Testis (tissue), 3 donors: Measurements from ENCODE around the gene VIM. TPM values are rescaled to one million over a fixed set of nuclear protein-coding genes. Genes with fewer than 3 reads are reported as not detected.

Experiments
- DNase-seq: peaks from one replicate; pipeline ENCODE4 v3.0.0-alpha.2; 2019
- H3K27ac ChIP-seq, 2 donors: fragments of 200-600 bp; sonication (generic); one replicate each; pipeline ENCODE4 v1.5.1; 2019
- H3K27me3 ChIP-seq: fragments of 200-600 bp; sonication (generic); one replicate; pipeline ENCODE4 v1.5.1; 2019
- H3K36me3 ChIP-seq: fragments of 200-600 bp; sonication (generic); one replicate; pipeline ENCODE4 v1.5.1; 2017; ENCODE audit warnings: low read depth; ENCODE audit errors: missing control alignments
- H3K4me1 ChIP-seq: fragments of 200-600 bp; sonication (generic); one replicate; pipeline ENCODE4 v1.5.1; 2019
- H3K4me3 ChIP-seq, 2 donors: fragments of 200-600 bp; sonication (generic); one replicate each; pipeline ENCODE4 v1.5.1; 2017 to 2019
- H3K9me3 ChIP-seq: fragments of 200-600 bp; sonication (generic); one replicate; pipeline ENCODE4 v1.5.1; 2017
- POLR2A ChIP-seq: fragments of 450-650 bp; IDR thresholded peaks from one replicate; pipeline ENCODE4 v1.6.1; 2017; ENCODE audit warnings: antibody characterized with exemption, mild to moderate bottlenecking, moderate library complexity
- WGBS, 2 donors: methylation state at CpG; one replicate each; pipeline ENCODE4 v1.1.5; 2018; 5-methylcytosine and 5-hydroxymethylcytosine counted together
- intact Hi-C: fragments of 100-400 bp; cut with DNase I; formaldehyde crosslinking; loops from one replicate; pipeline ENCODE4 v1.15.1; 2023; ENCODE audit warnings: low total_unique reads
- polyA plus RNA-seq: library from polyadenylated mRNA; stranded (reverse); fragments of 350-450 nt; fragmentation: Illumina TruSeq; extraction: RNeasy Lipid Tissue Mini Kit (QIAGEN cat#74804); gene quantifications from one replicate; pipeline ENCODE4 v1.2.3, GENCODE V29; 2014; ENCODE audit warnings: low read depth, low replicate concordance; ENCODE audit not compliant: insufficient read depth
- total RNA-seq, 2 donors: library from RNA; depleted of rRNA; stranded (reverse); fragments of >200 nt; gene quantifications; one replicate each; pipeline ENCODE4 v1.2.3, GENCODE V29; 2016
- TF ChIP-seq, protein P1 (sequence below), 3 experiments: fragments of 450-650 bp in 2 of 3; fragments of 200-600 bp in 1 of 3; sonication (generic) in 1 of 3; IDR thresholded peaks; one replicate each; pipeline ENCODE4 v1.5.1; 2016 to 2019; ENCODE audit warnings: antibody characterized with exemption in 3 of 3, mild to moderate bottlenecking in 2 of 3, moderate library complexity in 1 of 3

Gene VIM
- total and polyA plus RNA-seq, 3 donors from 2014 or later: 758 to 1,483 (median 938) TPM

DNA sequence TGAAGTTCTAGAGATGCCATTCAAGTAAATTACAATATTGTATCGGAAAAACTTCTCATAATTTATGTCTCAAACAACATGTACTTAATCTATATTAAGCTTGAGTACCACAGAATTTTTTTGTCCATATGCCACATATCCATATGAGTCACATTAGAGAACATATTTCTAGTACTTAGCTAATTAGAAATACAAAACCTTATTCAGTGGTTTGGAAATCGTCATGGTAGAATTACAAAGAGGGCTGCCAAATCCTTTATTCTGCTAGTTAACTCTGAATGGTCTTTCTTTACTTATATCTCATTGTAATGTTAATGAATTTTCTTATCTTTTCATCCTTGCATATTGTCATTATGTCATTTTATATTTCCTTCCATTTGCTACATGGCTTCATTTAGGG lies 9.0 kb upstream of the VIM start:
- Histone ChIP-seq H3K27ac (no peak overlapping the region), H3K27me3 (no peaks in the 10 kb centered on the region), H3K4me3 (no peak overlapping the region), H3K4me1 (peaks cover 3% of the 10 kb centered on the region), H3K36me3 (no peaks in the 10 kb centered on the region), H3K9me3 (no peaks in the 10 kb centered on the region)
- no peak for TF ChIP-seq POLR2A
- TF ChIP-seq, protein P1, sequence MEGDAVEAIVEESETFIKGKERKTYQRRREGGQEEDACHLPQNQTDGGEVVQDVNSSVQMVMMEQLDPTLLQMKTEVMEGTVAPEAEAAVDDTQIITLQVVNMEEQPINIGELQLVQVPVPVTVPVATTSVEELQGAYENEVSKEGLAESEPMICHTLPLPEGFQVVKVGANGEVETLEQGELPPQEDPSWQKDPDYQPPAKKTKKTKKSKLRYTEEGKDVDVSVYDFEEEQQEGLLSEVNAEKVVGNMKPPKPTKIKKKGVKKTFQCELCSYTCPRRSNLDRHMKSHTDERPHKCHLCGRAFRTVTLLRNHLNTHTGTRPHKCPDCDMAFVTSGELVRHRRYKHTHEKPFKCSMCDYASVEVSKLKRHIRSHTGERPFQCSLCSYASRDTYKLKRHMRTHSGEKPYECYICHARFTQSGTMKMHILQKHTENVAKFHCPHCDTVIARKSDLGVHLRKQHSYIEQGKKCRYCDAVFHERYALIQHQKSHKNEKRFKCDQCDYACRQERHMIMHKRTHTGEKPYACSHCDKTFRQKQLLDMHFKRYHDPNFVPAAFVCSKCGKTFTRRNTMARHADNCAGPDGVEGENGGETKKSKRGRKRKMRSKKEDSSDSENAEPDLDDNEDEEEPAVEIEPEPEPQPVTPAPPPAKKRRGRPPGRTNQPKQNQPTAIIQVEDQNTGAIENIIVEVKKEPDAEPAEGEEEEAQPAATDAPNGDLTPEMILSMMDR (IDR thresholded peaks at IDR 0.05): no peak
- DNase-seq: no peak
- 90 to 91% methylated on average over 2 of the region's 2 CpGs for WGBS, 2 donors
- intact Hi-C loops: no loop called here

DNA sequence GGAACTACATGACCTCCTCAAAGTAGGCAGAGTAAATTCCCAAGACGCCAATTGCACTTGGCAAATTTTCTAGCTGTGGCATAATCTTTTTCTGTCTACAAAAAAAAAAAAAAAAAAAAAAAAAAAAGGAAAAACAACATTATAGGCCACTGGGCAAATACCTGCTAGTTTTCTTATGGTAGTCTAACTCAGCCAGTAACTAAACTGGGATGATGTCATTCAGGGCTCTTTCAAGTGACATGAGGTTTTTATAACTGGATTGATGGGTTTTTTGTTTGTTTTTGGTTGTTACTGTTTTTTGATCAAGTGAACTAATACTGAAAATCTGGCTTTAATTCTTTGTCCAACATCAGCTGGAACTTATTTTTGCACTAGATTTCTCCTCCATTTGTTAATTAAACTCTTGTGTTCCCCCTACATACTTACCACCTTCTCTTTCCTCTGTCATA lies 7.4 kb upstream of the VIM start:
- WGBS, 2 donors: 55 to 66% methylated on average over 1 of the region's 1 CpG
- intact Hi-C loops: no loop called here

GRCh38 chr10:17222329-17222728 lies 5.7 kb upstream of the VIM start:
- 66 to 77% methylated on average over 4 of the region's 4 CpGs for WGBS, 2 donors
- TF ChIP-seq POLR2A: no peak
- TF ChIP-seq, protein P1 (IDR thresholded peaks at IDR 0.05): no peak
- Histone ChIP-seq H3K27me3 (no peaks in the 10 kb centered on the region), H3K9me3 (no peaks in the 10 kb centered on the region), H3K36me3 (no peaks in the 10 kb centered on the region), H3K4me3 (no peak overlapping the region), H3K27ac (no peak overlapping the region), H3K4me1 (peaks cover 4% of the 10 kb centered on the region)
- intact Hi-C loops: no loop called here
- DNase-seq: no peak

More for the DNA sequence above, 7.4 kb upstream of the VIM start:
- no peaks in the 10 kb centered on the region for H3K9me3 ChIP-seq
- H3K4me3 ChIP-seq: no peak overlapping the region
- TF ChIP-seq, protein P1 (IDR thresholded peaks at IDR 0.05): no peak
- no peak for TF ChIP-seq POLR2A
- H3K36me3 ChIP-seq: no peaks in the 10 kb centered on the region
- no peaks in the 10 kb centered on the region for H3K27me3 ChIP-seq
- no peak overlapping the region for H3K27ac ChIP-seq
- DNase-seq: no peak
- H3K4me1 ChIP-seq: peaks cover 3% of the 10 kb centered on the region

DNA sequence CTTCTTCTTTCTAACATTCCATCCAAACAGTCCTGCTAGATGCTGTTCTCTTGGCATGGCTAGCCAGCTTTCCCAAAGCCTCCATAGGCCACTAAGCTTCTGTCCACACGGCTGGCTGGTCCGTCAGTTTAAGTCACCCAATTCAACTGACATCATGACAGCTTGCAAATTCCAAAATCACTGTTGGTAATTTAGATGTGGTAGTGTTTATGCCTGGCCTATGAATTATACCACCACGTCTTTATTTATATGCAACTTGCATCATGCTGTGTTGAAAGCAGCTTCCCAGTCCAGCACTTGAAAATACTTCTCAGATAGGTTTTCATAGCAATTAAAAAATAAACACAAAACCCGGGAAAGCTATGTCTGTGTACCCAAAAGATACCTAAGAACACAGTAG lies 2.2 kb upstream of the VIM start:
- H3K27ac ChIP-seq: no peak overlapping the region
- no peak overlapping the region for H3K4me3 ChIP-seq
- TF ChIP-seq, protein P1 (IDR thresholded peaks at IDR 0.05): no peak
- intact Hi-C loops: no loop called here
- no peaks in the 10 kb centered on the region for H3K36me3 ChIP-seq
- 84 to 94% methylated on average over 4 of the region's 4 CpGs for WGBS, 2 donors
- DNase-seq: no peak
- no peaks in the 10 kb centered on the region for H3K9me3 ChIP-seq
- H3K4me1 ChIP-seq: peaks cover 9% of the 10 kb centered on the region
- H3K27me3 ChIP-seq: no peaks in the 10 kb centered on the region

- TF ChIP-seq, protein P1 (IDR thresholded peaks at IDR 0.05): no peak
- TF ChIP-seq POLR2A: no peak
- no peaks in the 10 kb centered on the region for H3K27me3 ChIP-seq
- intact Hi-C loops: no loop called here
- H3K4me1 ChIP-seq: peaks cover 12% of the 10 kb centered on the region
- H3K36me3 ChIP-seq: no peaks in the 10 kb centered on the region
- H3K4me3 ChIP-seq: peak overlapping the region in 1 of 2 donors; percentile 95
- peak overlapping the region; percentile 98 to 100 for H3K27ac ChIP-seq
- WGBS, 2 donors: 67 to 70% methylated on average over 8 of the region's 8 CpGs
- DNase-seq: no peak
- H3K9me3 ChIP-seq: no peaks in the 10 kb centered on the region
These were observed 1.1 kb upstream of the VIM start for GRCh38 chr10:17226891-17227303.
